Ammon's horn (tissue), 1 donor: ENCODE results near the gene PDE4D.

Source experiments
- DNase-seq: peaks from one replicate; pipeline ENCODE4 v3.0.0-alpha.2; 2016; ENCODE audit warnings: low spot score

The PDE4D gene

DNA sequence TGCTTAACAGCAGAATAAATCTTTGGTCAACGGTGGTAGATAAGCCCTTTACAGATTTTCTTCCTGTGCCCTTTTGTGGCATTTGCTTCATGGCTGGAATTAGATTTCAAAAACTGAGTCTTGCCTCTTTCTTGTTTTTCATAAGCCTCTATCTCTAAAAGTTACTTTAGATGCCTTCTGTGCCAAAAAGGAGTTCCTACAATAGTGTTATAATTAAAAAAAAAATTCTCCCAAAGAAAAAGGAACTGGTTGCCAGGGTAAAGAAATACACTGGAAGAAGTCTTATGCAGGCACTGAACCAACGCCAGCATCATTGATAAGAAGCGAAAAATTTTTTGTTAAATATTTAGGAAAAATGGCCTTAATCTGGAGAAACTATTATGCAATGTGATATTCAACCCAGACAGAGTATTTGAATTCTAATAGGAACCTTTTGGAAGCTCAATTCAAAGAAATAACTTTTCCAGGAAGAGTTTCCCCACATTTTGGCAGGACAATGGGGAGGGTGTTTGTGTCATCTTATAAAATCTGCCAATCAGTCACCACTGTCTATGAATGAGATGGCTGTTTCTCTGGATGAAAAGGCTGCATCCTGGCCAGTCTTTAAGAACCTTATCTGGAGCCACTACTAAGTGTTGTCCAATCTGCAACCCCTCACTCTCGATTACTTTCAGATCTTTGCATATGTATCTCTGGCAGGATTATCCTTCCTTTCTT is 608.1 kb downstream of the PDE4D start:
- DNase-seq: no peak

DNA sequence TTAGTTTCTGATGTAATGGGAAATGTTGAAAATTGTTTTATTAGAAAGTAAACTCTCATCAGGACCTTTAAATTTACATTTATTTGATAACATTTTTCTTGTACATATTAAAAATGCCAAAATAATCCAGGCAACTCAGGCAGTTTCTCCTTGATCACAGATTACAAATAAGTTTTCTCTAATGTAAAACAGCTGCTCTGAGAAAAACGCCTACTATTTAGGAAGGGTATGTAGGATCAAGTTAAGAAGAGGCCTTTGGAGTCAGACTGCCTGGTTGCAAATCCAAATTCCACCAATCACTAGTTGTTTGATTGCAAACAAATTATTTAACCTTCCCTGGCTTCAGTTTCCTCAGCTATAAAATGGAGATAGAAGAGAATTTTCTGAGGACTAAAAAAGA is 610.8 kb downstream of the PDE4D start:
- DNase-seq: no peak

DNA sequence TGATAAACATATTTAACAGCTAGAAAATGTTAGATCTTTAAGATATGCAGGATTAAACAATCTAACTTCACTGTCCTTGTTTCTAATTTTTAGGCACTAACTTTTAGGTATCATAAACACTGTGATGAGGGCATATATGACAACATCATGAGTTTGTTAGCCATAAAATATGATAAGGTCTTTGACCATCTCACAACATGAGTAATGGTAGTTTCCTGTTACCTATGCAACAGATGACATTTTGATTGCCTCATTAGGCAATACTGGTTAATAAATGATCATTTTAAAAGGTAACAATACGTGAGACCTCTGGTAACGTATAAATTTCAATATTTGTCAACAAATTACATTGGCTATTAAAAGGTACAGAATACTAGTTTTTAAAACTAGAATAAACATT is 613.5 kb downstream of the PDE4D start:
- no peak for DNase-seq

DNA sequence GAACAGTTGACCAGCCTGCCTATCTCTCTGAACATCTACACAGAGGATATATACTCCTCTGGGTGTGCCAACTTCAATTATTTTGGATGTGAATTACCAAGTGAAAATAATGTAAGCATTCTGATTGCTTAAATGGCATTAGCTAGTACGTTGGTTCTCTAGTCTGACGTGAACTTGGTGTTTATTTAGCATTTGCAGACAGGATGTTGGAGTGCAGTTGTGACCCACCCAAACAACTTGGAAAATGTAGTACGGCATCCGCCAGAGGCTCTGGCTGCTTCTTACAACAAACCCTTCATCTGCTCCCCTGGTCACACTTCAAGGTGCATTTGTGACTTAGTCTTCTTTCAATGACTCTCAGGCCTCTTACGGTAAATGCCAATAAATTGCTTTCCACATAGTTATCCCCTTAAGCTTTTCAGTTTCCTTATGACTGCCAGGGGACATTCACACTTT is 616.6 kb downstream of the PDE4D start:
- DNase-seq: no peak

GRCh38 chr5:59276325-59276675 is 617.2 kb downstream of the PDE4D start:
- DNase-seq: no peak

DNA sequence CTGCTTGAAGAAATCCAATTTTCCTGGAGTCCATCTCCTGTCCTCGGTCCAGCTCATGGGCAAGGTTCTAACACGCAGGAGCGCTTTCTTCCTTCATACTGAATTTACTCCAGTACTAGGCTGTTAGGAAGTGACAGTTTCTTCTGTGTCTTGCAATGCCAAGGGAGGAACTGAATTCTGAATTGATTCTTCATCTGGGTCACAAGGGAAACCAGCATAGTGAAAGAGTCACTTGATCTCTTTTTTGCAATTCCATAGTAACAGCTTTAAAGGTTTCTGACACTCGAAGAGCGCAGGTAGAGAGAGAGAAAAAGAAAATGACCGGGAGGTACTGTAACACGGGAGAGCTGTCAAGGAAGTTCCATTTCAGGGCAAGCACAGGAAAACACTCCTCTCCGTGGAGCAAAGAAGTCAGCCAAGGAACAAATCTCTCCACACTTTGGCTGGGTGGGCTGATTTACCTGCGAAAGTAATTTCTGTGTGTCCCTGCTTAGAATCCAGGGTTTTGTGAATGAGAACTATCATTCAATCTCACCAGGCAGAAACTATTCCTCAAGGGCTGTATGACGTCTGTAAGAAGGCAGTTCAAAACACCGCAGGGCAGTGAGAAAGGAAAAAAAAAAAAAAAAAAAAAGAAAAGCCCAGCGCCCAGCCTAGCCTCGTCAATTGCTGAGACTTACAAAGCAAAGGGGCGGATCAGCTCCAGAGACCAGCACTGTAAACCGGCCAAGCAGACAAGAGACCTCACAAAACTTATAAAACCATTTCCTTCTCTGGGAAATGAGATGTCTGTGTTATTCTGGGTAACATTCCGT is 617.8 kb downstream of the PDE4D start:
- DNase-seq: peak; percentile 19

DNA sequence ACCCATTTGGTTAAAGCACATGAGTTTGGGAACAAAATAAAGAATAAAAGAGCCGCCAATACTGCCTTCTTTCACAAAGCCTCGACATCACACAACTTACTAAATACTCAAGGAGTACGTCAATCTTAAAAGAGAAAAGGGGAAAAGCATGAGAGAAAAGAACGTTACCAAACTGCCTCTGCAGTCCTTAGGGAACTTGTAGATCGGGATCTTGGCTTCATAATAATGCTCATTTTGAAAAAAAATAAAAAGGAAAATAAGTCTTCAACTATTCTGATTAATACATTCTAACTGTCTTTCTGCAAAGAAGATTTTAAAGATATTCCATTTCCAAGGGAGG is 618.4 kb downstream of the PDE4D start:
- DNase-seq: no peak

DNA sequence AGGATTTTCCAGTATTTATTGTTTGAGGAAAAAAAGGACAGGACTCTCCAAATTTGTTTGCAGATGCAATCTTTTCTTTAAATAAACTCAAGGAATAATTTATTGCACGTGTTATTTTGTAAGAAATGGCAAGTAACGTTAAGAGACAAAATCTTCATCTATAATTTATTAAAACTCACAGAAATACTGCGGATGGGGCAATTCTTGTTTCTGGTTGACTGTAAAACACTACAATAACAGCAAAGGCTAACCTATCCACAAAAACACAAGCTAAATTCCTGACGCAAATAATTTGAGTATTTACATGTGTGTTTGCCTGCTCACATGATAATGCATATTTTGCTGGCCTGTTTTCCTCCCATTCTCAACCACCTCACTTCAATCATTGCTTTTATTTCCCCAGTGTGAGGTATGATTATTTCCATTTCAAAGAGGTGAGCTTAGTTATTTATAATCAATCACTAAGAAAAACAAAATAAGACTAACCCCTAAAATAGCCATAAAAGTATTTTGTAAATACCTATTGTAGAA is 619.4 kb downstream of the PDE4D start:
- no peak for DNase-seq

DNA sequence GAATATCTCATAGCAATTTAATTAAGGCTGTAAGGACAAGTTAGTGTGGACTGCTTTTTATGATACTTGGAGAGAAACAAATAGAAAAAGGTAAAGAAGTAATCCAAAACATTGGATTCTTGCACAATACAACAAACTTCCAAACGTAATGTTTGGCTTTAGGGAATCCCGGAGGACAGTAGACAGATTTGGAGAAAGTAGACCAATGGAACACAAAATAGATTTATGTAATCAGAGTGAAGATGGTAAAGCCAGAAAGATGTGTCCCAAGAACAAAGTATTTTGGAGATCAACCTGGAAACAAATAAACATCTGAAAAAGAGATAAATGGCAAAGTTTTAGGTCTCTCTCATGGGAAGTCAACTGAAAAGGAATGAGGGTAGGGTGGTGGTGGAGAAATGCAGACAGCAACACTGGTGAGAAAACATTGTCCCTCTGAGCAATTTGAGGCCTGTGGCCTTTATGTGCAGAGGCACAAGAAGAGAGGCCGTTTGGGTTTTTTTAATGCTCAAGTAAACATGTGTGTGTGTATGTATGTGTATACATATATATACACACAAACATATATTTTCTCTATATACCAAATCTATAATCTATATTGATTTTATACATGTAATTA is 620.6 kb downstream of the PDE4D start:
- DNase-seq: no peak

GRCh38 chr5:59268756-59269415 is 624.6 kb downstream of the PDE4D start:
- DNase-seq: no peak

GRCh38 chr5:59267033-59267432 is 626.5 kb downstream of the PDE4D start:
- DNase-seq: no peak

DNA sequence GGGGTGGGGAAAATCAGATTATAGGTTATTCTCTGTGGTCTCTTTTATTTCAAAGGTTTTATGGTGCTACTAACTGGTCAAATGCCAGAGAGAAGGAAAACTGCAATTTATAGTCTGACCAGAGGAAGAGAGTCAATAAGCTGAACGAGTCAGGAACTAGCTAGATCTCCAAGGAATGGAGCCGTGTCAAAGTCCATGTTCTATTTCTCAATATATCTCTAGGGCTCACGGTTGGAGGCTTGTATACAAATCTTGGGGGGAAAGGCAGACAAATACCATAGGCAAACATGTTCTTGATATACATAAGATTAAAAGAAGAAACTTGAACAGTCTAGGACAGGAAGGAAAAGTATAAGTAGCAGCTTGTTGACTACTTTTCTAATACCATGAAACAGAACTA is 627.1 kb downstream of the PDE4D start:
- DNase-seq: no peak

- no peak for DNase-seq
Measured at GRCh38 chr5:59264639-59265245, 628.8 kb downstream of the PDE4D start.

- no peak for DNase-seq
Measured at GRCh38 chr5:59264013-59264412, 629.5 kb downstream of the PDE4D start.

- no peak for DNase-seq
Measured at GRCh38 chr5:59261969-59262368, 631.6 kb downstream of the PDE4D start.

- DNase-seq: no peak
Measured at GRCh38 chr5:59260973-59261372, 632.6 kb downstream of the PDE4D start.

GRCh38 chr5:59260200-59260599 is 633.3 kb downstream of the PDE4D start:
- no peak for DNase-seq

GRCh38 chr5:59259237-59259636 is 634.3 kb downstream of the PDE4D start:
- DNase-seq: no peak

DNA sequence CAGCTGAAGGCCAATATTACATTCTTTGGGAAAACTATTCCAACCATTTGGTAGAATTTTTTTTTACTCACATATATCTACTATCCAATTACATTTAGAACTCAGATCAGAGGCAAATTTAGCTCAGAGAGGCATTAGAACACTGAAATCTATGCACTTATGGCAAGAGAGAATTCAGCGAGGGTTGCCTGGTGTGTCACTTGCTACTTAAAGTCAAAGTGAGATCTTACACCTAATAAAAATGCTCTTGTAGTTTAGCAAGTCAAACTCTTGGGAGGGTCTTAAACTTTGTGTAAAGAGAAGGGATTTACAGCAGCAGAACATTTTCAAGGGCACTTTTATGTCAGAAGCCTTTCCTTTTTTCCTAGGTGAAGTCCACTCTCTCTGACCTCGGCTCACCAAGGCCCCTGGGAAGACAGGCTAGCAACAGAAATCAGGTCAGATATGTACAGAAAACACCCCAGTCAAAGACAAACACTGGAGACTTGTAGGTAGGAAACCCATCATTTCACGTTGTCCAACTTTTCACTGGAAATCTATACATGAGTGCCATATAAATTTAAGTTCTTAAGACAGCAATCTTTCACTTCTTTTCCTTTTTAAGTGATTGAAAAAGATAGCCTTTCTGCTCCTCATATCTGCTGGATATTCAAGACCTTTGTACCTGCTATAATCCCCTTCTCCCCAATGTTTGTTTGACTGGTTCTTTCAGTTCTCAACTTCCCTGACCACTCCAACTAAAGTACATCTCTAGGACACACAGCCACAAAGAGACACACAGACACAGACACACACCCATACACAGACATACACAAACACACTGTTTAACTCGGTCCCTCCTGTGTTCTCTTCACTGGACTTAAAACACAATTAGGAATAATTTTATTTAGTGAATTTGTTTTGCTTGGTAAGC is 635.8 kb downstream of the PDE4D start:
- DNase-seq: no peak

- DNase-seq: no peak
Measured at GRCh38 chr5:59256331-59256730, 637.2 kb downstream of the PDE4D start.
